SKM-1 treated with dmso at 0.1 percent for 144 hours (cell line): Measurements from ENCODE around the gene AGBL1.

Experiments
- DNase-seq: peaks from one replicate; lab custom pipeline; 2025; ENCODE audit not compliant: unreplicated experiment; lab: John Stamatoyannopoulos, UW

The AGBL1 gene

DNA sequence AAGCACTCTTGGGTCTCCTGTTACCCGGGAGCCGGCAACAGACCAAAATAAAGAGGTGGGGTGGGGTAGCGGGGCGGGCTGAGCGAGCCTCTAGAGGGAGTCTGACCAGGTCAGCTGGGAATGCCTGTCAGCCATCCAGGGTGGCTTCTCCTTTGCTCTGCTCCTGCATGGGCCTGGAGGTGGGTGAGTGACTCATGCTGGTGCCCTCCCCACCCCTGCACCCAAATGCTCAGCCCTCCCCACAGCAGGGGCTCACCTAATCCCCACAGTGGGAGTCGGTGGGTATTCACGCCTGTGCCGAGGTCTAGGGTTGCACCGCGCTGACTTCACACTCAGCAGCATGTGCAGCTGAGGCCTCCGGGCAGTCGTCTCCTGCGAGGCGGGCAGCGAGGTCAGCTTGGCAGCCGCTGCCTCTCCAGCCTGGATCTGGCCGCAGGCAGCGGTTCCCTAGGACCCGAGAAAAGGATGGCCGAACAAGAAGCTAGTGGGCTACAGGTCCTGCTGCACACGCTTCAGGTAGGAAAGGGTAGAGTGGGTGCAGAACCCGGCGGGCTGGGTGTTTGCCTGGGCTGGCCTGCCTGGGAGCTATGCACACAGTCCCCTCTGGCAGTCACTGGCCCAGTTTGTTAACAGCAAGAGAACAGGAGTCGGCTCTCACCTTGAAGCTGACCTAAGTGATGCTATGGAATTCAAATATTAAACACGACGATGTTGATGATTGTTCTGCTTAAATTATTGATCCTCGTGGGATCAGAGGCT lies at the start of gene AGBL1:
Gene AGBL1 (plus strand): TSS at position 364 of the 759 bp plus-strand sequence.
- DNase-seq = no peak

DNA sequence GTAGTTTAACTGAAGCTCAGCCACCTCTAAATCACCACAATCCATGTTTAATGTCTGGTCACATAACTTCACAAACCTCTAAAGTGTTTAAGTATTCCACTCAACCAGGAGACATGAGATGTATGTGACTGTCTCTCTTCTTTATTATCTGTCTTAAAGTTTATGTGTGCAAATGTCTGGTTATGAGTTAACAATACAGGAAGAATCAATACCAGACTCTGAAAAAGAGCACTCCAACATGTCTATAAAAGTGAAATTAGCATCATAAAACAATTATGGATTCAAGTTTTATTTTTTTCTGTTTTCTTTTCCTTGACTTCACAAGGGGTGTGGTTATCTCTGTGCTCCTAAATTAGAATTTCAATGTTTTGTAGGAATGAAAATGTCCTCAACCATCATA lies 44.8 kb upstream of the AGBL1 start:
- no peak for DNase-seq

DNA sequence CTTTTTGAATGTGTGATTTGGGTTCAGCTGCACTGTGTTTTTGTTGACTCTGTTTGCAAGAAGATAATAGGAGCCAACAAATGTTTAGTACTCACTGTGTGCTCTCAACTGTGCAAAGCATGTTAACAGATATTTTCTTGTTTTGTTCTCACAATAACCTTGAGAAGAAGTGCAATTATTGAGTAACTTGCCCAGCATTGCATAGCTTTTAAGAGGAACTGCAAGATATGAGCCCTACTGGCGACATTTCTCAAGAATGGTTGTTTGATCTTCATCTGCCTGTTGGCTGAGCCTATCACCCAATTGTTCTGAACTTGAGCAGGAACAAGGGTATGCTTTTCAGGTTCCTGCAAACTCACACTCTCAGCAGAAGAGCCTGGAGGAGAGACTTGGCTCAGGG lies 43.4 kb upstream of the AGBL1 start:
- DNase-seq = peak; percentile 91

DNA sequence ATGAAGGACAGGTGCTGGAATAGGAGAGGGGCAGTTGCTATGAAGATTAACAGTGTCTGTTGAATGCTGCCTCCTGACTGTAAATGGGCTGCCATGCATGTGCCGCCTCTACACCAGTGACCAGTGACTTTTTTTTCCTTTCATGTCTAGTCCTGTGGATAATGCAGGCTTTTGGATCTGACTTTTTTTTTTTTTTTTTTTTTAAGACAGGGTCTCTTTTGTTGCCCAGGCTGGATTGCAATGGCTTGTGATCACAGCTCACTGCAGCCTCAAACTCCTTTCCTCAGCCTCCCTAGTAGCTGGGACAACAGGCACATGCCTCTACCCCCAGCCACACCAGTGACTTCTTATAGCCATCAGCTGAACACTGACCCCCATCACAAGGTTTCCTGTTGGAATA lies 41.2 kb upstream of the AGBL1 start:
- no peak for DNase-seq

GRCh38 chr15:86040356-86041033 lies 39.2 kb upstream of the AGBL1 start:
- DNase-seq = no peak

DNA sequence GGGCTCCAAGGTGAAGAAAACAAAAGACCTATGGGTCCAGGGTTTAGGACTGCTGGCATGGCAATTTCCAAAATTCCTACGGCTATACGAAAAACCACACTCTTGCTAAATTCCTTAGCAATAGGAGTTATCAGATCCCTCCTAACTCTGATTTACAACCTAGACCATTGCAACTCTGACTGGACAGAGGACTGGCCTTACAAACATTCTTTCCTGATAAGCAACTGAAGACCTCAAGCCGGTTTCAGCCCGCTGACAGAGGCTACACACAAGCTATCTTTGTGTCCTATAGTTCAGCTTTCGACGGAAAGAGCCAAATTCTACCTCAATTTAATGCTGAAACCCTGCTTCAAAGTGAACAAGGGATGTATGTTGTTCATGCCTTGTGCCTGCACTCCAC lies 38.3 kb upstream of the AGBL1 start:
- DNase-seq = no peak

DNA sequence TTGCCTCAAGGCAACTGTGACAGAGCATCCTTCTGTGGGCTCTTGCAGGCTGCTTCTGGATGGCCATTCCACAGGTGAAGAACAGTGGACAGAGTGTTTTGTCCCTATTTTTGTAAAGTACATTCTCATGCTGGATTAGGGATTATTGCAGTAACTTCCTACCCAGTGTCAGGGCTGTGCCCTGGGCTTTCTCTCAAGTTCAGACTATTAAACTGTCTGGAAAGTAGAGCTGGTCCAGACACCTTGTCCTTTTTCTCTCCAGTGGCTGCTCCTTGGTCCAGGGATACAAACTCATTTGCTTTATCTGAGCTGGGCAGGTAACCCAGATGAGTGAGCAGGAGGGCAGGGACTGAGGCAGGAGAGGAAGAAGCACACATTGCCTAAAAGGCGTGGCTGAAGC lies 37.4 kb upstream of the AGBL1 start:
- no peak for DNase-seq

DNA sequence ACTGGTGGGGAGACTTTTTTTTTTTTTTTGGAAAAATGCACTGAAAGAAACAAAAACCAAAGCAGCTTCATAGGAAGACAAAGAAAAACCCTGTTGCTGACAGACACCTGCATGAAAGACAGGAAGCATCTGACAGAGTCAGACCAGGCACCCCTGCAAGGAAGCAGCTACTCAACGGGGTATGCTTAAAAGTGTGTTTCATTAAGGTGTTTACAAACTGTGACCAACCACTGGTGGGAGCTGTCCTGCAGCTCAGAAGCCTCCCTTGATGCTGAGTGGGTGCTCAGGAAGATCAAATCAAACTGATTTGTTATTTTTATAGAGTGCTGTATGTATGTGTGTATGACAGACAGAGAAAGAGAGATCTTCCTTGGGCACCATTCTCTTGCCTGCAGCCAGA lies 34.7 kb upstream of the AGBL1 start:
- no peak for DNase-seq

GRCh38 chr15:86054338-86054737 lies 25.3 kb upstream of the AGBL1 start:
- DNase-seq = no peak

GRCh38 chr15:86055688-86056087 lies 24.0 kb upstream of the AGBL1 start:
- no peak for DNase-seq

- no peak for DNase-seq
Observed at GRCh38 chr15:86059851-86060250, 19.8 kb upstream of the AGBL1 start.

DNA sequence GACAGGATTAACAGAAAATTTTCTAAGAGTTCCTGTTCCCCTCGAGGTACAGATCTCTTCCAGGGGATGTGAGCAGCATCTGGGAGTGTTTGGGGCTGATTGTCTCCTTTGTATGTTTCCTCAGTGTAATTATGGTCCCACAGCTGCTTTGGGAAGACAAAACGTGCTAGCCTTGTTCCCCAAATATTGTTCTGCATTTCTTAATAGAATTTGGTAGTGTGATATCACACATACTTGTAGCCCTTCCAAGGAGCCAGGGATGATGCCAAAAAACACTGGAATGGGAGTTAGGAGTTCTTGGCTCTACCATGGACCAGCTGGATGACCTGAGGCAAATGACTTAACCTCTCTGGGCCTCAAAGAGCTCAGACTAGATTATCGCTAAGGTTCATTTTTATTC lies 19.0 kb upstream of the AGBL1 start:
- no peak for DNase-seq

DNA sequence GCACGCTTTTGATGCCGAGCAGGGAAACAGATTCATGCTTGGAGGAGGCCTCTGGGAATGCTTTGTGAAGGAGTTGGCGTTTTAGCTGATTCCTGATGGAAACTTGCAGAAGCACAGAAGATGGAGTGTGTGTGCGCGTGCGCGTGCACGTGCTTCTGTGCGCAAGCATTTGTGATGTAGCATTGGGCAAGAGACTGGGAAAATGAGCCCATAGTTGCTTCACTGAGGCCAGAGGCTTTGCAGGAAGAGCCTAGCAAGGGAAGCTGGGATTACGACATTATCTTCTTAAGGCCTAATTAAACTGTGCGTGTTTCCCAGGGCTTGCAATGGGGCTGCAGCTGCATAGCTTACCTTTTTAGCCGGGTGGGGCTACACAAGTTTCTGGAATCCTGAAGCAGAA lies 18.1 kb upstream of the AGBL1 start:
- peak; percentile 79 for DNase-seq

DNA sequence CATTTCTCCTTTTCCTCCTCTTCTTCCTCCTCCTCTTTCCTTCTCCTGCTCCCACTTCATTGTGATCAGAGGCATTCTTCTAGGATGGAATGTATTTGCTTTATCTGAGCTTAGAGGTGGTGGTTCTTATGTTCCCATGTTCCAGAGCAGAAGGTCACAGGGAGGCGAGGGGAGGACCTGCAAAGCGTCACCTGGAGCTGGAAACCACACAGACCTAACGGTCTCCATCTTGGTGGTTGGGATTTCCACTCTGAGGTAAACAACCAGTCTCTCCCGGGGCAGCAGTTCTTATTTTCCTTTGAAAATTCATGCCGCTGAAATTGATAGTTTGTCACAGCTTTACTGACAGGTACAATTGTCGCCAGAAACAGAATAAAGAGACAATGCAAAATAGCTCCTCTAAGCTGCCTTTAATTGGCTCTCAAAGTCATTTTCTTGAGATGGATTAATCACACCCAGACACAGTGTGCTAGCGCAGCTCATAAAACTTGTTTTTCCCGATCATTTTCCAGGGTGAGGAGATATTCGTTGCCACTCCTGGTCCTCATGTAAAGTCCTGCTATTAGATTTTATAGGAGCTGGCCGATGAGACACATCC lies 16.9 kb upstream of the AGBL1 start:
- DNase-seq = no peak

GRCh38 chr15:86063356-86064095 lies 16.1 kb upstream of the AGBL1 start:
- no peak for DNase-seq

DNA sequence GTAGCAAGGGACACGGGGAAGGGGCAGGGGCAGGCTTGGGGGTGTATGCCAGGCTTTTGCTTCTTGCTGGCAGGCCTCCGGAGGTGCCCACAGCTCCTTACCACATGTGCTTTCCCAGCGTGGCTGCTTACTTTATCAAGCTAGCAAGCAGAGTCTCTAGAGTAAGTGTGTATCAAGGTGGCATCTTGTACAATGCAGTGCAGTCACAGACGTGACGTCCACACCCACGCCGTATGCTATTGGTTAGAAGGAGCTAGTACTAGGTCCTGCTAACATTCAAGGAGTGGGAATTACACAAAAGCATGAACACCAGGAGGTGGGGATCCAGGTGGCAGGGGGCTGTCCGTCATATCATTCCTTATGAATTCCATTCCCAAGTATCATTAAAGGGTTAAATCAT lies 15.3 kb upstream of the AGBL1 start:
- no peak for DNase-seq

DNA sequence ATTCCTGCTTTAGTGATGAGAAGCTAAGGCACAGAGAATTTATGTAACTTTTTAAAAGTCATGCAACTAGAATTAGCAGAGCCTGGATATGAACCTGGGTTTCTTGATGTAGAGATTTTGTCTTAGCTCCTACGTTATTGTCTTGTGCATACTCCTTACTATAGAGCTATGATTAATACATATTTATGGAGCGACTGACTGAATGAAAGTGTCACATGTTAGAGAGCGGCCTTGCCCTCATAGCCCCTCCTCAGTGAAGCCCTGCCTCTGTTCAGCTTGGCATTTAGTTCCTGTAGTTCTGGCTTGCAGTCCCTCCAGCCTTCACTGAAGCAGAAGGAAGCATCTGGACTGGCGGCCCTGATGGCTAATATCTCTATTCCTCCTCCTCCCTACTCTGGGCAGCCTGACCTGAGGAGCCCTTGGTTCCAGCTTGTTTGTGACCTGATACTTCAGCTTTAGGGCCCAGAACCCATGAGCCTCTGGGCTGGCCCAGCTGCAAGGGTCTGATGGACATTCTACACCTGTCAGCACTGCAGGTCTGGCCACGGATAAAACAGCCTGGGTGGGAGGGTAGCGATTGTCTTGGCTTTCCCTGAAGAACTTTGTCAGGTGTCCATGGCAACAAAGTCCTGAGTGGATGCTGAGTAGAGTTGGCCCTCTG lies 13.4 kb upstream of the AGBL1 start:
- no peak for DNase-seq

DNA sequence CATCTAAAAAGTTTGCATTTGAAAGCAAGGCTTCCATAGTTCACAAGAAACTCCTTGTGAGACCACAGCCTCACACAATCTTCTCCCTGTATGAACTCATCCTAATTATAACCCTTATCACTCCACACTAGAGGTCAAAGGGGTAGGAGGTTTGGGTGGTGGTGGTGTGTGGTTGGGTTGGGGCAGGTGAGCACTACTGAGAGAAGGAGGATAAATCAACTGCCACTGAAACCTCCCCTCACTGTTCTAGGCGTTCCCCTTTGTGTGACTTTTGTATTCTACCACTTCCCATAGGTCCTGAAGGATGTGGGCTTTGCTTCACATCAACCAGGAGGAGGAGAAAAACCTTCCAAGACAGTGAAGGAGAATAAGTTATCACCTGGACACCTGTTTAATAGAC lies 6.4 kb upstream of the AGBL1 start:
- no peak for DNase-seq

GRCh38 chr15:86076468-86076867 lies 3.2 kb upstream of the AGBL1 start:
- no peak for DNase-seq

DNA sequence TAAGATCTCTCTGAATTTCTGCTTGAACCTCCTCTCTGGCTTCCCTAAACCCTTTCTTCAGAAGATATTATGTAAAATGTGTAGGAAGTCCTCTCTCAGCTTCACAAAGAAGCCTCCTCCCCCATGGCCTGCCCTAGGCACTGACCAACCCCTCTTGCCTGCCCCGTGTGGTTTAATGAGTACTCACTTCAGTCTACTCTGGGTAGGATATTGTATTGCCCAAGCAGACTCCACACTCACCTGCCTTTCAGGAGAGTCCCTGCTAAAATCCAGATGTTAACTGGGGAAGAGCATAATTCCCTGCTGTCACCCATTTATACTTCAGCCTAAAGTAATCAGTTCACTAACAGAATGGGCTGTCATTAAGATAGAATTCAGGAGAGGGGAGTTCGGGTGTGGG lies 2.6 kb upstream of the AGBL1 start:
- DNase-seq = no peak

DNA sequence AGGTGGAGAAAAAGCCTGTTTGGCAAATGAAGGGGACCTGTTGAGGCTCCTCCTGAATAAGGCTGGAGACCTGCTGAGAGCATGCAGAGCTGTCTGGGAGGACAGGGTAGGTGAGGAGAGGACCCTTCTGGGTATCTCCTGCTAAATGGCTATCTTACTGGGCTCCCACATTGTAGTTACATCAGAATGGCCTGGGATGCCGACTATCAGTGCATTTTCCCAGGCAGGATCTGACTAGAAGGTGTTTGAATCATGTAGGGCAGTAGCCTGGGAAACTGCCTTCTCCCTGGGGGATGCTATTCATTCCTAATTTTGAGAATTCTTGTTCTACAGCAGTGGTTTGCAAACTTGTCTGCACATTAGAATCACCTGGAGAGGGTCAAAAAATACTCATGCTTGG lies 631 bp downstream of the AGBL1 start:
- no peak for DNase-seq
